GM19351 (cell line): Measurements from ENCODE around the gene HDAC4.
A peak's percentile ranks its signal among the peaks of the same experiment; 100 is the strongest.

Experiments used
- ATAC-seq: cut with Tn5 transposase; IDR thresholded peaks from one replicate; pipeline ENCODE4 v1.9.1; 2021; ENCODE audit warnings: mild to moderate bottlenecking, moderate library complexity; ENCODE audit not compliant: unreplicated experiment

Gene HDAC4

DNA sequence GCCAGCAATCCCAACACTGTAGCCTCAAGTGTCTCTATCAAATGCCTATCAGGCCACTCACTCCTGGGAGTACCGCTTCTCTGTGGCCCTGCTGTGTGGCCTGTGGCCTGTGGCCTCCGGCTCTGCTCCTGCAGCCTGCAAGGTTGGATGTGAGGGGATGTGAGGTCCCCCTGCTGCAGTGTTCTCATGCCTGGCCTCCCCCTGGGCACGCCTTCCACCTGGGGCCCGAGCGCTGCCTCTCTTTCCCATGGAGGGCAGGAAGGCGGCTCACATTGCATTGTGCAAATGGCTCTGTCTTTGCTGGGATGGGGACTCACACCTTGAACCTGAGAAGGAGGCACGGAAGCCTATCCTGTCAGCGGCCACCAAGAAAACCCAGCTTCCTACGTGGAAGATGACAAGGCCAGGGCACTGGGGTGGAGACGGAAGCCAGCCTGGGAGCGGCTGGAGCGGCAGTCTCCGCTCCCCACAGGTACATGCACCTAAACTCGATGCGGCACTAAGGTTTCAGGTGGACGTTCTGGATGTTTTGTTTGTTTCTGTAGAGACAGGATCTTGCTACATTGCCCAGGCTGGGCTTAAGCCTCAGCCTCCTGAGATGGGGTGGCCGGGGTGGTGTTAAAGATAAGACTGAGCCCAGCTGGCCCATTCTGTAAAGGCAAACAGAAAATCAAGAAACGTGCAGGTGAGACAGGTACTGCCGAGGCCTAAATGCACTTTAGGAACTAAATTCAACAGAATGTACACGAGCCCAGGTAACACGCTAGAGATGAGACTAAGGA lies 140.1 kb downstream of the HDAC4 start:
- no peak for ATAC-seq

- ATAC-seq: peak; percentile 57
These were observed 141.1 kb downstream of the HDAC4 start for GRCh38 chr2:239259603-239260298.

DNA sequence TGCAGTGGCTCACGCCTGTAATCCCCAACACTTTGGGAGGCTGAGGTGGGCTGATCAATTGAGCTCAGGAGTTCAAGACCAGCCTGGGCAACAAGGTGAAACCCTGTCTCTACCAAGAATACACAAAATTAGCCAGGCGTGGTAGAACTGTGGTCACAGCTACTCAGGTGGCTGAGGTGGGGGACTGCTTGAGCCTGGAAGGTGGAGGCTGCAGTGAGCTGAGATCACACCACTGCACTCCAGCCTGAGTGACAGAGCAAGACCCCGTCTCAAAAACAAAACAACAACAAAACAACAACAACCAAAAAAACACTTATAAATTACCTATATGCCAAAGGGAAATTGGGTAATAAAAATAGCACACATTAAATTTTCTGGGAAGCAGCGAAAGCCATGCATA lies 141.6 kb downstream of the HDAC4 start:
- peak; percentile 67 for ATAC-seq

DNA sequence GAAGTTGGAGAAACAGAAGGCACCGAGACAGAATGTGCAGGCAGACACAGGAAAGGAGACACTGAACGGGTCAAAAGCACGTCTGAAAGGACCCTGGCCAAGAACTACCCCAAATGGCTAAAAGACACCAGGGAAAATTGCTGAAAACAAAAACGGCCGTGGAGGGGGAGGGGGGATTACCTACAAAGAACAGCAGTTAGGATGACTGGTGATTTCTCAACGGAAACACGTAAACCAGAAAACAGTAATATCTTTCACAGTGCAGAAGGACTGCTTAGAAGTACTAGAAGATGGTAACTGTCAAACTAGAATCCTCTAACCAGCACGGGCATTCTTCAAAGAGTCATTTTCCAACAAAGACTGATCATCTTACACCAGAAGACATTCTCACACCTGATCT lies 142.6 kb downstream of the HDAC4 start:
- ATAC-seq: no peak

GRCh38 chr2:239257511-239257937 lies 143.3 kb downstream of the HDAC4 start:
- ATAC-seq: no peak

DNA sequence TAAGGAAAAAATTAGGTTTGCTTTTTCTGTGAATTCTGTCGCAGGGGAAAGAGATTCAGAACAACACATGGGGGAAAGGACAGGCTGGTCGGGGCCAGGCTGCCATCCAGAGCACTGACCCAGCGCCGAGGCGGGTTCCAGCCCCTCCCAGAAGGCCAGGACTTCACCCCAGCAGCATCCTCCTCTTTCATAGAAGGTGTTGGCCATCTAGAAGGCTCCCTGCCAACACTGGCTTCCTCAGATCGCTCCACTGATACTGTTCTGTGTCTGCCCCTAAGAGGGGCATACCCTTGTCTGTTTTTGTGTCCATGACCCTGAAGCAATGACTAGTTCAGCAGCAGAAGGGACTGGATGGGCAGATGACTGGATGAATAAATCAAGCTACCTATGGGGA lies 144.5 kb downstream of the HDAC4 start:
- ATAC-seq: no peak

- ATAC-seq: no peak
These were observed 145.0 kb downstream of the HDAC4 start for GRCh38 chr2:239255628-239256349.

GRCh38 chr2:239255218-239255617 lies 145.6 kb downstream of the HDAC4 start:
- ATAC-seq: no peak

GRCh38 chr2:239253701-239254436 lies 147.0 kb downstream of the HDAC4 start:
- ATAC-seq: peak; percentile 9

DNA sequence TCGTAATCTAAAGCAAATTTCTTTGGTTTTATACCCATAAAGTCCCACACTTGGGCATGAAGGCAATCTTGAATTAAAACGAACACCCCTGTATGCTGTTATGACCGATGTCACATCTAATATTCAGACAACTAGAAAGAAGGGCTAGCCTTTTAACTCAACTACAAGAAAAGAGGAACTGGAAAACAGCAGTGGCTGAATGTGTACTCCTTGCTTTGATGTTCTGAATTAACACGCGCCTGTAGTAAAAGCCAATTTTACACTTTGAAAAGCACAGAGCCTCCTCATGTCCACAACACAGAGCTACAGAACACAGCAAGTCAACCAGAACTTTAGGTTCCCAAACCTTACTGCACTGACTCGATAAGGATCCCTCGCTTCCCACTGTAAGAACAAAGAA lies 147.6 kb downstream of the HDAC4 start:
- peak; percentile 92 for ATAC-seq

- peak; percentile 16 for ATAC-seq
These were observed 148.0 kb downstream of the HDAC4 start for GRCh38 chr2:239252801-239253200.

- no peak for ATAC-seq
These were observed 148.4 kb downstream of the HDAC4 start for GRCh38 chr2:239252393-239252792.

GRCh38 chr2:239251971-239252370 lies 148.8 kb downstream of the HDAC4 start:
- ATAC-seq: no peak

GRCh38 chr2:239250216-239251081 lies 150.4 kb downstream of the HDAC4 start:
- ATAC-seq: no peak

DNA sequence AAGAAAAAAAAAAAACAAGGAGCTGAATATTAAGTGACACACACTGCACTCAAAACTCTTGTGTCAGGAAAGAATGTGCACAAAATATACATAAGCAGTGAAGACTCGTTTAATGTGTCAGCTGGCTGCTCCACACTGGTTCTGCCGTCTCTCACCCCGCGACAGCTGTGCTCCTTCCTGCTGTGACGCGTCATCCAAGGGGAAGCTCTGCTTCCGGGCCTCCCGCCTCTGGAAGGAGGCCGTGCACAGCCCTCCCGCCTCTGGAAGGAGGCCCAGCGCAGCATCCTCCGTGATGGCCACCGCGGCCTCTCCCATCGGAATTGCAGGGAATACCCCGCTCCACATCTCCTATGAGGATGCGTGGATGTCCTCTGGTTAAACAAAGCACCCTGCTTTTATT lies 151.0 kb downstream of the HDAC4 start:
- ATAC-seq: no peak

GRCh38 chr2:239249048-239249447 lies 151.8 kb downstream of the HDAC4 start:
- no peak for ATAC-seq

DNA sequence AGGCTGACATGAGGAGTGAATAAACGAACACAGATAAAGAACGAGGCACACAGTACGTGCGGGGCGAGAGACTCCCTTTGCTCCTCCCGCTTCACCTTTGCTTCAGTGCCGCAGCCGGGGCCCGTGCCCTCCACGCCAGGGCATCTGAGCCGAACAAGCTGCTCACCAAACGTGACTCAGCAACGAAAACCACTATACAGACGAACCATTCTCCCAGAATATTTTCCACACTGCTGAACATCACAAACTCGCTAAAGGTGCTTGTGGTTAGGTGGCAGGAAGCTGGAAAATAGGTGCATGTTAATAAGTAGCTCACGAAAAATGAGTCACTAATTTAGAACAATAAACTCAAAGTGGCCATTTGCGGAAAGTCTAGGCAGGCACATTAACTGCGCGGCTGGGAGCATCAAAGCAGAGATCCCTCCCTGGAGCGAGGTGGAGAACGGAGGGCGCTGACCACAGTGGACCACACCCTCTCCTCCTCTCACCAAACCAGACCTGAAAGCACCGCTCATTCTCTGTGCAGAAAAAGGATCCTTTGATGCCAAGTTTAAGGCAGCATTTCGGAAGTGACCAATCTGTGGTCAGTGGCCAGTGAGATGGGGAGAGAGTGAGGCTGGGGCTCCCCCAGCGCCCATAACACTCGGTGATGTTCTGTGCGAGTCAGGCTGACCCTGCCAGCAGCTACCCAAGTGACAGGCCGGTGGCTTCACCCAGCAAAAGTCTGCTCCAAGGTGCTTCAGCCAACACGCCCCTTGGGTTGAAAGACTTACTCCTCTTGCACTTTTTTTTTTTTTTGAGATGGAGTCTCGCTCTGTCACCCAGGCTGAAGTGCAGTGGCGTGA lies 153.2 kb downstream of the HDAC4 start:
- ATAC-seq: no peak

DNA sequence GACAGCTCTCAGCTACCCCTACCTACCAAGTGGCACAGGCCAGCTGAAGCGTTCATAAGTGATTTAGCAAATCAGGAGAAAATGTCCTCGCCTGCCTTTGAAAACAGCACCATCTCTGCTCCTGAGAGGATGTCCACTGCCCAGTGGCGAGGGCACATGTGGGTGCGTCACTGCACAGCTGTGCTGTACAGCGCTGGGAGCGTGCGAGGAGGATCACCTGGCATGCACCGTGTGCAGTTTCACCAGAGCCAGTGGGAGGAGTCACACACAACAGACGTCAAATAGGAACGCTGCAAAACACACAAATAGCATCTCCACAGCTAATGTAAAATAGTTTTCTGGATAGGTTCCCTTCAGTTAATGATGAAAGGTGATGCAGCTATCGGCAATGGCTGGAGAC lies 154.1 kb downstream of the HDAC4 start:
- no peak for ATAC-seq
